A549 (cell line): ENCODE results near the gene C16orf54.
"Not testable (repeated sequence)": the region's sequence is repeated elsewhere in the genome, so short reads cannot be mapped to it uniquely, and the experiment has no call there.

ENCODE experiments used
- MAFK ChIP-seq: fragments of 450-650 bp; IDR thresholded peaks from 2 replicates; pipeline ENCODE4 v1.6.1; 2014; ENCODE audit not compliant: partially characterized antibody
- POLR2A ChIP-seq: IDR thresholded peaks from 2 replicates; pipeline ENCODE4 v1.6.1; 2012; ENCODE audit warnings: mild to moderate bottlenecking, low read length
- TF ChIP-seq, protein P1 (sequence below): fragments of >200 bp; sonication (Bioruptor Twin); formaldehyde crosslinking; IDR thresholded peaks from 3 replicates; pipeline ENCODE4 v1.5.1; 2016

DNA sequence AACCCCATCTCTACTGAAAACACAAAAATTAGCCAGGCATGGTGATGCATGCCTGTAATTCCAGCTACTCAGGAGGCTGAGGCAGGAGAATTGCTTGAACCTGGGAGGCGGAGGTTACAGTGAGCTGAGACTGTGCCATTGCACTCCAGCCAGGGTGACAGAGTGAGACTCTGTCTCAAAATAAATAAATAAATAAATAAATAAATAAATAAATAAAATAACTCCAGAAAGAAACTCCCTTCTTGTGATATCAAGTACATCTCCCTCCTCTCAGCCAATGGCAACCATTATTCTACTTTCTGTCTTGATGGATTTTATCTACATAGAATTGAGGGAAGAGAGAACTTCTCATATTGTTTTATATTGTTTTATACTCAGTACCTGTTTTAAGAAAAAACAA lies 38.6 kb downstream of the C16orf54 start:
- TF ChIP-seq, protein P1, sequence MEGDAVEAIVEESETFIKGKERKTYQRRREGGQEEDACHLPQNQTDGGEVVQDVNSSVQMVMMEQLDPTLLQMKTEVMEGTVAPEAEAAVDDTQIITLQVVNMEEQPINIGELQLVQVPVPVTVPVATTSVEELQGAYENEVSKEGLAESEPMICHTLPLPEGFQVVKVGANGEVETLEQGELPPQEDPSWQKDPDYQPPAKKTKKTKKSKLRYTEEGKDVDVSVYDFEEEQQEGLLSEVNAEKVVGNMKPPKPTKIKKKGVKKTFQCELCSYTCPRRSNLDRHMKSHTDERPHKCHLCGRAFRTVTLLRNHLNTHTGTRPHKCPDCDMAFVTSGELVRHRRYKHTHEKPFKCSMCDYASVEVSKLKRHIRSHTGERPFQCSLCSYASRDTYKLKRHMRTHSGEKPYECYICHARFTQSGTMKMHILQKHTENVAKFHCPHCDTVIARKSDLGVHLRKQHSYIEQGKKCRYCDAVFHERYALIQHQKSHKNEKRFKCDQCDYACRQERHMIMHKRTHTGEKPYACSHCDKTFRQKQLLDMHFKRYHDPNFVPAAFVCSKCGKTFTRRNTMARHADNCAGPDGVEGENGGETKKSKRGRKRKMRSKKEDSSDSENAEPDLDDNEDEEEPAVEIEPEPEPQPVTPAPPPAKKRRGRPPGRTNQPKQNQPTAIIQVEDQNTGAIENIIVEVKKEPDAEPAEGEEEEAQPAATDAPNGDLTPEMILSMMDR = not testable (repeated sequence)
- TF ChIP-seq MAFK, POLR2A: not testable (repeated sequence)
